Sigmoid colon (tissue), 7 donors: ENCODE results near the gene RAD51. TPM values are rescaled to one million over a fixed set of nuclear protein-coding genes. Genes with fewer than 3 reads are reported as not detected.

Source experiments
- DNase-seq: peaks from one replicate; pipeline ENCODE4 v3.0.0-alpha.2; 2019
- H3K27ac ChIP-seq, 4 donors: fragments of 200-600 bp; sonication (generic); one replicate each; pipeline ENCODE4 v1.5.1; 2016 to 2019; ENCODE audit warnings: mild to moderate bottlenecking in 1 of 4
- H3K27me3 ChIP-seq, 3 donors: fragments of 200-600 bp; sonication (generic); one replicate each; pipeline ENCODE4 v1.5.1; 2019; ENCODE audit warnings: mild to moderate bottlenecking in 1 of 3
- H3K36me3 ChIP-seq, 4 donors: fragments of 200-600 bp; sonication (generic); one replicate each; pipeline ENCODE4 v1.5.1; 2016 to 2019
- H3K4me1 ChIP-seq, 4 donors: fragments of 200-600 bp; sonication (generic); one replicate each; pipeline ENCODE4 v1.5.1; 2017 to 2019
- H3K4me3 ChIP-seq, 4 donors: fragments of 200-600 bp; sonication (generic); one replicate each; pipeline ENCODE4 v1.5.1; 2017 to 2019; ENCODE audit warnings: mild to moderate bottlenecking in 2 of 4, moderate library complexity in 1 of 4
- H3K9me3 ChIP-seq, 4 donors: fragments of 200-600 bp in 3 of 4; sonication (generic) in 3 of 4; one replicate each; pipeline versions ENCODE4 v1.5.1 to v1.6.1; 2013 to 2019
- CTCF ChIP-seq, 4 experiments: fragments of 450-650 bp in 3 of 4; fragments of 200-600 bp in 1 of 4; IDR thresholded peaks; one replicate each; pipeline ENCODE4 v1.5.1; 2016 to 2019; ENCODE audit warnings: antibody characterized with exemption in 4 of 4, mild to moderate bottlenecking in 3 of 4, moderate library complexity in 2 of 4
- EP300 ChIP-seq, 4 donors: sonication (generic); formaldehyde crosslinking; IDR thresholded peaks; one replicate each; pipeline ENCODE4 v1.6.1; 2017; ENCODE audit warnings: antibody characterized with exemption in 4 of 4
- POLR2A ChIP-seq, 2 donors: fragments of 450-650 bp; IDR thresholded peaks; one replicate each; pipeline ENCODE4 v1.6.1; 2016; ENCODE audit warnings: antibody characterized with exemption in 2 of 2, mild to moderate bottlenecking in 2 of 2, moderate library complexity in 2 of 2
- POLR2AphosphoS5 ChIP-seq, 4 donors: sonication (generic); formaldehyde crosslinking; IDR thresholded peaks; one replicate each; pipeline ENCODE4 v1.6.1; 2017; ENCODE audit warnings: antibody characterized with exemption in 4 of 4
- WGBS, 2 donors: extraction: QIAGEN DNeasy Blood & Tissue Kit; methylation state at CpG; one replicate each; pipeline ENCODE4 v1.1.7; 2013; 5-methylcytosine and 5-hydroxymethylcytosine counted together
- intact Hi-C: fragments of 100-400 bp; cut with DNase I; formaldehyde crosslinking; loops from one replicate; pipeline ENCODE4 v1.15.1; 2023
- polyA plus RNA-seq, 3 donors: library from polyadenylated mRNA; stranded (reverse); fragments of 200-250 nt; gene quantifications; one replicate each; pipeline ENCODE4 v1.2.3, GENCODE V29; 2013
- total RNA-seq, 4 donors: library from RNA; depleted of rRNA; stranded (reverse); fragments of >200 nt; gene quantifications; one replicate each; pipeline ENCODE4 v1.1.0, GENCODE V29; 2016
- donor health status: healthy with polysubstance abuse.
- donor health status: Bipolar disorder and iron deficiency.
- donor health status: healthy.

The RAD51 gene
- total and polyA plus RNA-seq, 7 donors: 1.1 to 9.8 (median 4.2) TPM; not detected in 2

- no peaks in the 10 kb centered on the region for H3K4me1 ChIP-seq
- 87 to 88% methylated on average over 2 of the region's 2 CpGs for WGBS, 2 donors
- no peaks in the 10 kb centered on the region for H3K9me3 ChIP-seq
- no peak overlapping the region for H3K4me3 ChIP-seq
- intact Hi-C loops: no loop called here
- no peak overlapping the region for H3K27ac ChIP-seq
- no peak for DNase-seq
- no peaks in the 10 kb centered on the region for H3K27me3 ChIP-seq
- no peaks in the 10 kb centered on the region for H3K36me3 ChIP-seq
- TF ChIP-seq EP300 (IDR thresholded peaks at IDR 0.05) (no peak), POLR2A (IDR thresholded peaks at IDR 0.05) (no peak), CTCF (IDR thresholded peaks at IDR 0.05) (no peak), POLR2AphosphoS5 (IDR thresholded peaks at IDR 0.05) (no peak)
Measured at GRCh38 chr15:40723919-40724318, 28.9 kb downstream of the RAD51 start.

- H3K4me3 ChIP-seq: no peak overlapping the region
- TF ChIP-seq POLR2AphosphoS5 (IDR thresholded peaks at IDR 0.05) (no peak), EP300 (IDR thresholded peaks at IDR 0.05) (no peak), POLR2A (IDR thresholded peaks at IDR 0.05) (no peak), CTCF (IDR thresholded peaks at IDR 0.05) (no peak)
- intact Hi-C loops: no loop called here
- 89 to 90% methylated on average over 3 of the region's 3 CpGs for WGBS, 2 donors
- H3K9me3 ChIP-seq: no peaks in the 10 kb centered on the region
- no peak for DNase-seq
- no peaks in the 10 kb centered on the region for H3K27me3 ChIP-seq
- peaks cover 0 to 55% (median 6%) of the 10 kb centered on the region in 4 donors for H3K36me3 ChIP-seq
- no peaks in the 10 kb centered on the region for H3K4me1 ChIP-seq
- H3K27ac ChIP-seq: no peak overlapping the region
Measured at GRCh38 chr15:40731034-40731433, 36.1 kb downstream of the RAD51 start.

- TF ChIP-seq POLR2A (IDR thresholded peaks at IDR 0.05) (no peak), CTCF (IDR thresholded peaks at IDR 0.05) (no peak), POLR2AphosphoS5 (IDR thresholded peaks at IDR 0.05) (no peak), EP300 (IDR thresholded peaks at IDR 0.05) (no peak)
- Histone ChIP-seq H3K27me3 (no peaks in the 10 kb centered on the region), H3K36me3 (peaks cover 10 to 89% (median 42%) of the 10 kb centered on the region in 4 donors), H3K4me3 (no peak overlapping the region), H3K27ac (no peak overlapping the region), H3K4me1 (no peaks in the 10 kb centered on the region), H3K9me3 (no peaks in the 10 kb centered on the region)
- WGBS, 2 donors: 92 to 93% methylated on average over 4 of the region's 4 CpGs
- DNase-seq: no peak
- intact Hi-C loops: no loop called here
Measured at GRCh38 chr15:40736575-40736974, 41.6 kb downstream of the RAD51 start.

- 94 to 96% methylated on average over 3 of the region's 3 CpGs for whole genome bisulfite sequencing, 2 donors
- H3K4me1 ChIP-seq: no peaks in the 10 kb centered on the region
- TF ChIP-seq CTCF (IDR thresholded peaks at IDR 0.05) (no peak), POLR2AphosphoS5 (IDR thresholded peaks at IDR 0.05) (no peak), POLR2A (IDR thresholded peaks at IDR 0.05) (no peak), EP300 (IDR thresholded peaks at IDR 0.05) (no peak)
- H3K27me3 ChIP-seq: no peaks in the 10 kb centered on the region
- peak; percentile 14 for DNase-seq
- no peak overlapping the region for H3K4me3 ChIP-seq
- H3K27ac ChIP-seq: no peak overlapping the region
- peaks cover 10 to 89% (median 42%) of the 10 kb centered on the region in 4 donors for H3K36me3 ChIP-seq
- no peaks in the 10 kb centered on the region for H3K9me3 ChIP-seq
- intact Hi-C loops: no loop called here
Measured at GRCh38 chr15:40737048-40737447, 42.1 kb downstream of the RAD51 start.

- peak; percentile 2 for DNase-seq
- H3K27ac ChIP-seq: no peak overlapping the region
- whole genome bisulfite sequencing, 2 donors: 73% methylated on average over 2 of the region's 2 CpGs
- no peaks in the 10 kb centered on the region for H3K9me3 ChIP-seq
- TF ChIP-seq POLR2AphosphoS5 (IDR thresholded peaks at IDR 0.05) (no peak), CTCF (IDR thresholded peaks at IDR 0.05) (no peak), EP300 (IDR thresholded peaks at IDR 0.05) (no peak), POLR2A (IDR thresholded peaks at IDR 0.05) (no peak)
- no peaks in the 10 kb centered on the region for H3K27me3 ChIP-seq
- peaks cover 15 to 92% (median 53%) of the 10 kb centered on the region in 4 donors for H3K36me3 ChIP-seq
- no peaks in the 10 kb centered on the region for H3K4me1 ChIP-seq
- intact Hi-C loops: no loop called here
- H3K4me3 ChIP-seq: no peak overlapping the region
Measured at GRCh38 chr15:40739047-40739446, 44.1 kb downstream of the RAD51 start.
